Measurements from ENCODE around the gene FCER1G.
A peak's percentile ranks its signal among the peaks of the same experiment; 100 is the strongest.
"Not testable (repeated sequence)": the region's sequence is repeated elsewhere in the genome, so short reads cannot be mapped to it uniquely, and the experiment has no call there.

FCER1G gene

GRCh38 chr1:161235957-161236775 lies 21.1 kb downstream of the FCER1G start:
- no peak for DNase-seq

GRCh38 chr1:161238039-161238473 lies 23.0 kb downstream of the FCER1G start, which contains the start of gene NR1I3:
Gene NR1I3, minus strand, starts transcription at chr1:161238203. Its CDS starts 1,638 bp downstream, at chr1:161236565.
- no peak for DNase-seq

GRCh38 chr1:161241682-161242081 lies 26.6 kb downstream of the FCER1G start:
- no peak for DNase-seq

GRCh38 chr1:161242313-161242712 lies 27.2 kb downstream of the FCER1G start:
- no peak for DNase-seq

- no peak for DNase-seq
Measured at GRCh38 chr1:161244888-161245287, 29.8 kb downstream of the FCER1G start.

GRCh38 chr1:161250100-161250499 lies 35.0 kb downstream of the FCER1G start:
- not testable (repeated sequence) for DNase-seq

GRCh38 chr1:161250829-161251228 lies 35.7 kb downstream of the FCER1G start:
- DNase-seq: no peak

- no peak for DNase-seq
Measured at GRCh38 chr1:161251579-161251978, 36.5 kb downstream of the FCER1G start.

- not testable (repeated sequence) for DNase-seq
Measured at GRCh38 chr1:161255302-161255701, 40.2 kb downstream of the FCER1G start.

- not testable (repeated sequence) for DNase-seq
Measured at GRCh38 chr1:161255955-161256520, 40.9 kb downstream of the FCER1G start.

GRCh38 chr1:161257109-161257508 lies 42.0 kb downstream of the FCER1G start:
- not testable (repeated sequence) for DNase-seq

GRCh38 chr1:161258439-161259344 lies 43.6 kb downstream of the FCER1G start, which contains the start of gene PCP4L1:
Gene PCP4L1, plus strand, starts transcription at chr1:161258745. Its CDS starts 230 bp downstream, at chr1:161258975.
- DNase-seq: peak; percentile 17 to 37

- no peak for DNase-seq
Measured at GRCh38 chr1:161259345-161259702, 44.2 kb downstream of the FCER1G start.

- no peak for DNase-seq
Measured at GRCh38 chr1:161259765-161260164, 44.7 kb downstream of the FCER1G start.

- DNase-seq: no peak
Measured at GRCh38 chr1:161260376-161261260, 45.5 kb downstream of the FCER1G start.

- DNase-seq: no peak
Measured at GRCh38 chr1:161261261-161262235, 46.5 kb downstream of the FCER1G start.

- DNase-seq: no peak
Measured at GRCh38 chr1:161265305-161265704, 50.2 kb downstream of the FCER1G start.

- DNase-seq: no peak
Measured at GRCh38 chr1:161266202-161266601, 51.1 kb downstream of the FCER1G start.

- DNase-seq: no peak
Measured at GRCh38 chr1:161266836-161267235, 51.7 kb downstream of the FCER1G start.

GRCh38 chr1:161267321-161267720 lies 52.2 kb downstream of the FCER1G start:
- DNase-seq: no peak
